Measurements from ENCODE around the gene PATL1. TPM values are rescaled to one million over a fixed set of nuclear protein-coding genes. Genes with fewer than 3 reads are reported as not detected.

Gene PATL1
- polyA plus RNA-seq, 1 experiment: 43.9 TPM

DNA sequence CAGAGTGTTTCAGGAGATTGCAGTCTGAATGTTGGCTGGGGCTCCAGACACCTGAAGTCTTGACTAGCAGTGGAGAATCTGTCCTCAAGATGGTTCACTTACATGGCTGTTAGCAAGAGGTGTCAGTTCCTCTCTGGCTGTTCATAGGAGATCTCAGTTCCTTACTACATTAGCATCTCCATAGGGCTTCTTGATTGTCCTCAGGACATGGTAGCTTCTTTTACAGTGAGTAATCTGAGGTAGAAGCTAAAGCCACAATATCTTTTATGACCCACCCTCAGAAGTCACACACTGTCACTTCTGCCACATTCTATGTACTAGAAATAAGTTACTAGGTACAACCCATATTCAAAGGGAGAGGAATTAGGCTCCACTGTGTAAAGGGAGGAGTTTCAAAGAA, 10.5 kb upstream of the PATL1 start:
- no peak overlapping the region for H3K4me3 ChIP-seq (ENCODE audit: low read depth, low read length)
- DNase-seq (ENCODE audit: low read depth, low spot score): no peak
- CTCF ChIA-PET: interaction anchor here (1.5 to 2.5 kb wide), 4 partner anchors 10 to 201 kb away, joined by 6 to 52 read pairs (median 14); partner anchors contain the start of genes PATL1 and STX3
- no peak overlapping the region for H3K27ac ChIP-seq (ENCODE audit: low read depth, low read length)
- no peaks in the 10 kb centered on the region for H3K9me3 ChIP-seq (ENCODE audit: control insufficient read depth, insufficient read depth, low read length)
- H3K27me3 ChIP-seq (ENCODE audit: control insufficient read depth, insufficient read depth, low read length): peaks cover 5% of the 10 kb centered on the region
- POLR2A ChIA-PET: no interaction called here
- TF ChIP-seq, protein P1, sequence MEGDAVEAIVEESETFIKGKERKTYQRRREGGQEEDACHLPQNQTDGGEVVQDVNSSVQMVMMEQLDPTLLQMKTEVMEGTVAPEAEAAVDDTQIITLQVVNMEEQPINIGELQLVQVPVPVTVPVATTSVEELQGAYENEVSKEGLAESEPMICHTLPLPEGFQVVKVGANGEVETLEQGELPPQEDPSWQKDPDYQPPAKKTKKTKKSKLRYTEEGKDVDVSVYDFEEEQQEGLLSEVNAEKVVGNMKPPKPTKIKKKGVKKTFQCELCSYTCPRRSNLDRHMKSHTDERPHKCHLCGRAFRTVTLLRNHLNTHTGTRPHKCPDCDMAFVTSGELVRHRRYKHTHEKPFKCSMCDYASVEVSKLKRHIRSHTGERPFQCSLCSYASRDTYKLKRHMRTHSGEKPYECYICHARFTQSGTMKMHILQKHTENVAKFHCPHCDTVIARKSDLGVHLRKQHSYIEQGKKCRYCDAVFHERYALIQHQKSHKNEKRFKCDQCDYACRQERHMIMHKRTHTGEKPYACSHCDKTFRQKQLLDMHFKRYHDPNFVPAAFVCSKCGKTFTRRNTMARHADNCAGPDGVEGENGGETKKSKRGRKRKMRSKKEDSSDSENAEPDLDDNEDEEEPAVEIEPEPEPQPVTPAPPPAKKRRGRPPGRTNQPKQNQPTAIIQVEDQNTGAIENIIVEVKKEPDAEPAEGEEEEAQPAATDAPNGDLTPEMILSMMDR (IDR thresholded peaks at IDR 0.05; ENCODE audit: low read depth, low read length): no peak

DNA sequence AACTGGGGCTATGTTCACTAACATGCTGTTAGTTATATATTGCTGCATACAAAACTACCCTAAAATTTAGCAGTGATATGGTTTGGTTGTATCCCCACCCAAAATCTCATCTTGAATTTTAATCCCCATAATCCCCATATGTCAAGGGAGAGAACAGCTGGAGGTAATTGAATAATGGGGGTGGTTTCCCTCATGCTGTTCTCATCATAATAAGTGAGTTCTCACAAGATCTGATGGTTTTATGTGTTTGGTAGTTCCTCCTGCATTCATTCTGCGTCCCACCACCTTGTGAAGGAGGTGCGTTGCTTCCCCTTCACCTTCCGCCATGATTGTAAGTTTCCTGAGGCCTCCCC, 10.0 kb upstream of the PATL1 start:
- TF ChIP-seq, protein P1 (IDR thresholded peaks at IDR 0.05; ENCODE audit: low read depth, low read length): no peak
- ChIA-PET POLR2A (no interaction called here), CTCF (interaction anchor here (2.5 kb wide), 2 partner anchors 10 to 140 kb away, joined by 20 to 52 read pairs; partner anchors contain the start of gene PATL1)
- Histone ChIP-seq H3K27ac (ENCODE audit: low read depth, low read length) (no peak overlapping the region), H3K9me3 (ENCODE audit: control insufficient read depth, insufficient read depth, low read length) (no peaks in the 10 kb centered on the region), H3K27me3 (ENCODE audit: control insufficient read depth, insufficient read depth, low read length) (peaks cover 5% of the 10 kb centered on the region), H3K4me3 (ENCODE audit: low read depth, low read length) (no peak overlapping the region)
- DNase-seq (ENCODE audit: low read depth, low spot score): no peak

DNA sequence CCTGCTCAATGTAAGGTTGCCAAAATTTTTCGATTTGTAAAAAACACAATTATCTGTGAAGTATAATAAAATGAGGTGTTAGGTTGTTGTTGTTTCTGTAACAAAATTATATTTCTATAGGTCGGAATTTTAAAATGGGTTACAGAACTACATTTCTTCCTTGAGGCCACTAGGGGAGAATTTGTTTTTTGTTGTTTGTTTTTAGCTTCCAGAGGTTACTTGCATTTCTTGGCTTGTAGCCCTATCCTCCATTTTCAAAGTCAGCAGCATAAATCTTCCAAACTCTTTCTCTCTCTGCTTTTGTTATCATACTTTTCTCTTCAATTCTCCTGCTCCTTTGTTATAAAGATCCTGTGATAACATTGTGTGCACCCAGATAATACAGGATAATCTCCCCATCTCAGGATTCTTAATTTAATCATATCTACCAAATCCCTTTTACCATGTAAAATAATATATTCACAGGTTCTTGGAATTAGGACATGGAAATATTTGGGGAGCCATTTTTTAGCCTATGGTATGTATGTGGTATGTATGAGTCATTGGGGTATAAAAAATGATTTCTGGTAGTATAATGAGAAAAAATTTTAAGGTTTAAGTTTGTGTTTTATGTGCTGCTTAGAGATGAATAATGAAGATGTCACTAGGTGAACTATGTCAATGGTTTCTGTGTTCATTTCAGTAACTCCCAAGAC, 9.4 kb upstream of the PATL1 start:
- Histone ChIP-seq H3K4me3 (ENCODE audit: low read depth, low read length) (no peak overlapping the region), H3K27me3 (ENCODE audit: control insufficient read depth, insufficient read depth, low read length) (peaks cover 5% of the 10 kb centered on the region), H3K27ac (ENCODE audit: low read depth, low read length) (no peak overlapping the region), H3K9me3 (ENCODE audit: control insufficient read depth, insufficient read depth, low read length) (no peaks in the 10 kb centered on the region)
- ChIA-PET POLR2A (no interaction called here), CTCF (interaction anchor here (2.8 kb wide), 1 partner anchor 141 kb away, joined by 14 read pairs; no protein-coding TSS in a partner anchor)
- DNase-seq (ENCODE audit: low read depth, low spot score): no peak
- TF ChIP-seq, protein P1 (IDR thresholded peaks at IDR 0.05; ENCODE audit: low read depth, low read length): no peak

DNA sequence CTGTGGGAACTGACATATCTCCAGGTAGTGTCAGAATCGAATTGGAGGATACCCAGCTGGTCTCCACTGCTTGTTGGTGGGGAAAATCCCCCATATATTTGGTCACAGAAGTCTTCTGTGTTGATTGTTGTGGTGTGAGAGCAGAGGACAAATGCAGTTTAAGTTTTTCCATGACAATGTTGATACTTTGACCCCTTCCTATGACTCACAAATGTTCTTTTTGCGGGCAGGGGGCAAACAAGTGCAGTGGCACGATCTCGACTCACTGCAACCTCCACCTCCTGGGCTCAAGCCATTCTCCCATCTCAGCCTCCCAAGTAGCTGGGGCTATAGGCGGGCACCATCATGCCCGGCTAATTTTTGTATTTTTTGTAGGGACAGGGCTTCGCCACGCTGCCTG, 7.4 kb upstream of the PATL1 start:
- Histone ChIP-seq H3K4me3 (ENCODE audit: low read depth, low read length) (no peak overlapping the region), H3K27ac (ENCODE audit: low read depth, low read length) (no peak overlapping the region), H3K9me3 (ENCODE audit: control insufficient read depth, insufficient read depth, low read length) (no peaks in the 10 kb centered on the region), H3K27me3 (ENCODE audit: control insufficient read depth, insufficient read depth, low read length) (peaks cover 5% of the 10 kb centered on the region)
- POLR2A ChIA-PET: no interaction called here
- CTCF ChIA-PET: interaction anchor here (2.8 kb wide), 1 partner anchor 139 kb away, joined by 14 read pairs; no protein-coding TSS in a partner anchor
- TF ChIP-seq, protein P1 (IDR thresholded peaks at IDR 0.05; ENCODE audit: low read depth, low read length): no peak
- no peak for DNase-seq (ENCODE audit: low read depth, low spot score)

DNA sequence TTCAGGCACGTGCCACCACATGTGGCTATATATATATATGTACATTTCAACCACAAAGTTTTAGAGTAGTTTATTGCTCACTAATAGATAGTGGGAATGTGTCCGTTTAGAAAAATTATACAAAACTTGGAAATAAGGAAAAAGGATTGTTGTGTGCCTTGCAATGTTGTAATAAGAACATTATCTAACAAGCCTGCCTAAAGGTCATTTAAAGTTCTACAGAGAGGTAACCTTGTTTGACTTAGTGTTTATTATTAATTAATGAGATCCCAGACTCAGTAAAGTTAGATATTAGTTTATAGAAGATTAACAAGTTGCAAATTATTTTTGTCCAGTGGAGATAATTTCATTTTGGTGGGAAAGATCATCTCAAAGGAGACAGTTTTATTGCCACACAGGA, 5.5 kb upstream of the PATL1 start:
- TF ChIP-seq, protein P1 (IDR thresholded peaks at IDR 0.05; ENCODE audit: low read depth, low read length): no peak
- DNase-seq (ENCODE audit: low read depth, low spot score): no peak
- H3K27me3 ChIP-seq (ENCODE audit: control insufficient read depth, insufficient read depth, low read length): peaks cover 5% of the 10 kb centered on the region
- H3K4me3 ChIP-seq (ENCODE audit: low read depth, low read length): no peak overlapping the region
- POLR2A ChIA-PET: no interaction called here
- no peaks in the 10 kb centered on the region for H3K9me3 ChIP-seq (ENCODE audit: control insufficient read depth, insufficient read depth, low read length)
- CTCF ChIA-PET: no interaction called here
- no peak overlapping the region for H3K27ac ChIP-seq (ENCODE audit: low read depth, low read length)
